MCF 10A (cell line): ENCODE data around the gene OR5H15. TPM values are rescaled to one million over a fixed set of nuclear protein-coding genes. Genes with fewer than 3 reads are reported as not detected.
A peak's percentile ranks its signal among the peaks of the same experiment; 100 is the strongest.
"Not testable (repeated sequence)": the region's sequence is repeated elsewhere in the genome, so short reads cannot be mapped to it uniquely, and the experiment has no call there.

Experiments
- BruUV-seq: library from RNA; stranded (reverse); fragments of 400-500 nt; replicated peaks from 2 replicates; lab custom pipeline; 2021; lab: Mats Ljungman, UMichigan
- CTCF ChIA-PET: fragments of 300-600 bp; sonication (Branson Sonifier 250); formaldehyde crosslinking; extraction: SDS; loops from one replicate; lab custom pipeline; 2021; ENCODE audit warnings: antibody characterized with exemption, inconsistent platforms; lab: Yijun Ruan, JAX
- POLR2A ChIA-PET: fragments of 300-600, 350-650 bp; sonication (Branson Sonifier 250); formaldehyde crosslinking; extraction: SDS; loops from one replicate; lab custom pipeline; 2020; ENCODE audit warnings: antibody characterized with exemption, inconsistent platforms; lab: Yijun Ruan, JAX
- DNase-seq: peaks from one replicate; pipeline ENCODE4 v3.0.0-alpha.2; 2018; ENCODE audit not compliant: unreplicated experiment
- H3K27ac Mint-ChIP-seq: one replicate; pipeline ENCODE4 v1.8.0; 2022; ENCODE audit warnings: mild to moderate bottlenecking, low read depth, mixed read lengths; ENCODE audit not compliant: unreplicated experiment
- H3K27me3 Mint-ChIP-seq: one replicate; pipeline ENCODE4 v1.8.0; 2022; ENCODE audit warnings: mixed read lengths; ENCODE audit not compliant: insufficient read depth, unreplicated experiment
- H3K36me3 Mint-ChIP-seq: one replicate; pipeline ENCODE4 v1.8.0; 2022; ENCODE audit warnings: mild to moderate bottlenecking, moderate library complexity, mixed read lengths; ENCODE audit not compliant: insufficient read depth, unreplicated experiment
- H3K4me1 Mint-ChIP-seq: one replicate; pipeline ENCODE4 v1.8.0; 2022; ENCODE audit warnings: mixed read lengths; ENCODE audit not compliant: insufficient read depth, unreplicated experiment
- H3K4me3 Mint-ChIP-seq: one replicate; pipeline ENCODE4 v1.8.0; 2022; ENCODE audit warnings: mild to moderate bottlenecking, moderate library complexity, mixed read lengths; ENCODE audit not compliant: unreplicated experiment
- H3K9me3 Mint-ChIP-seq: one replicate; pipeline ENCODE4 v1.8.0; 2022; ENCODE audit warnings: mixed read lengths; ENCODE audit not compliant: unreplicated experiment
- CTCF ChIP-seq: fragments of 200-600 bp; IDR thresholded peaks from one replicate; pipeline ENCODE4 v1.8.0; 2022; ENCODE audit warnings: antibody characterized with exemption, mild to moderate bottlenecking; ENCODE audit not compliant: unreplicated experiment
- intact Hi-C: fragments of 100-400 bp; cut with micrococcal nuclease; formaldehyde crosslinking; loops from 2 replicates; pipeline ENCODE4 v1.14.1; 2022
- total RNA-seq: library from RNA; stranded (reverse); gene quantifications from 2 replicates; pipeline ENCODE4 v1.2.3, GENCODE V29; 2022

Gene OR5H15
- total RNA-seq, 1 experiment from 2014 or later = not detected

- no peaks in the 10 kb centered on the region for H3K27me3 Mint-ChIP-seq
- intact Hi-C loops = loop anchor here (2.0 kb wide), 1 partner anchor 146 kb away; no protein-coding TSS in a partner anchor
- TF ChIP-seq CTCF = no peak
- ChIA-PET CTCF (interaction anchor here (0.7 kb wide), 1 partner anchor 144 kb away, joined by 4 read pairs; no protein-coding TSS in a partner anchor), POLR2A (no interaction called here)
- no peak overlapping the region for H3K27ac Mint-ChIP-seq
- peak; percentile 18 for DNase-seq
- H3K4me1 Mint-ChIP-seq = no peaks in the 10 kb centered on the region
- no peak overlapping the region for H3K4me3 Mint-ChIP-seq
- no peaks in the 10 kb centered on the region for H3K36me3 Mint-ChIP-seq
- no peaks in the 10 kb centered on the region for H3K9me3 Mint-ChIP-seq
- no TSS peak for BruUV-seq
Observed at GRCh38 chr3:98185180-98185579, 18.7 kb downstream of the OR5H15 start.

GRCh38 chr3:98188545-98188944 is 22.0 kb downstream of the OR5H15 start:
- Mint-ChIP-seq H3K36me3 (no peaks in the 10 kb centered on the region), H3K4me1 (no peaks in the 10 kb centered on the region), H3K9me3 (no peaks in the 10 kb centered on the region), H3K27ac (no peak overlapping the region), H3K27me3 (no peaks in the 10 kb centered on the region), H3K4me3 (no peak overlapping the region)
- DNase-seq = peak; percentile 29
- intact Hi-C loops = loop anchor here (1.0 kb wide), 2 partner anchors 141 to 385 kb away; no protein-coding TSS in a partner anchor
- ChIA-PET POLR2A (no interaction called here), CTCF (interaction anchor here (0.6 to 1.1 kb wide), 5 partner anchors 132 to 1814 kb away, joined by 3 to 6 read pairs (median 3); partner anchors contain the start of gene CPOX)
- peak; percentile 34 for TF ChIP-seq CTCF
- BruUV-seq = no TSS peak

GRCh38 chr3:98190911-98191310 is 24.4 kb downstream of the OR5H15 start:
- BruUV-seq, POLR2A ChIA-PET, H3K4me1 Mint-ChIP-seq, H3K27me3 Mint-ChIP-seq, H3K4me3 Mint-ChIP-seq, H3K27ac Mint-ChIP-seq, DNase-seq, intact Hi-C loops, H3K36me3 Mint-ChIP-seq, H3K9me3 Mint-ChIP-seq: not testable (repeated sequence)
- CTCF ChIA-PET = interaction anchor here (0.7 kb wide), 1 partner anchor 400 kb away, joined by 3 read pairs; no protein-coding TSS in a partner anchor

GRCh38 chr3:98196293-98196692 is 29.8 kb downstream of the OR5H15 start:
- BruUV-seq, H3K27ac Mint-ChIP-seq, POLR2A ChIA-PET, H3K27me3 Mint-ChIP-seq, CTCF ChIA-PET, H3K9me3 Mint-ChIP-seq, intact Hi-C loops, H3K36me3 Mint-ChIP-seq, DNase-seq, H3K4me1 Mint-ChIP-seq, H3K4me3 Mint-ChIP-seq: not testable (repeated sequence)

- ChIA-PET CTCF (no interaction called here), POLR2A (no interaction called here)
- H3K27me3 Mint-ChIP-seq = peaks cover 32% of the 10 kb centered on the region
- H3K4me1 Mint-ChIP-seq = no peaks in the 10 kb centered on the region
- TF ChIP-seq CTCF = no peak
- DNase-seq = no peak
- intact Hi-C loops = no loop called here
- no peaks in the 10 kb centered on the region for H3K9me3 Mint-ChIP-seq
- H3K4me3 Mint-ChIP-seq = no peak overlapping the region
- H3K36me3 Mint-ChIP-seq = no peaks in the 10 kb centered on the region
- H3K27ac Mint-ChIP-seq = no peak overlapping the region
- no TSS peak for BruUV-seq
Observed at GRCh38 chr3:98199020-98199419, 32.5 kb downstream of the OR5H15 start.
